A673 (cell line): Measurements from ENCODE around the gene HS6ST3. TPM values are rescaled to one million over a fixed set of nuclear protein-coding genes. Genes with fewer than 3 reads are reported as not detected.

ENCODE experiments used
- BruUV-seq: library from RNA; stranded (reverse); fragments of 400-500 nt; replicated peaks from 2 replicates; lab custom pipeline; 2021; lab: Mats Ljungman, UMichigan
- CTCF ChIA-PET: fragments of 300-600 bp; sonication (Branson Sonifier 250); formaldehyde crosslinking; loops from one replicate; lab custom pipeline; 2022; ENCODE audit warnings: antibody characterized with exemption; lab: Charles Lee
- POLR2A ChIA-PET: fragments of 300-600 bp; sonication (Branson Sonifier 250); formaldehyde crosslinking; loops from one replicate; lab custom pipeline; 2022; ENCODE audit warnings: antibody characterized with exemption; ENCODE audit not compliant: low non-redundant PET; lab: Charles Lee
- DNase-seq: peaks from one replicate; pipeline ENCODE4 v3.0.0-alpha.2; 2015; ENCODE audit warnings: low spot score
- H3K27ac ChIP-seq: fragments of 200-600 bp; sonication (generic); 2 replicates; pipeline ENCODE4 v1.5.1; 2016; ENCODE audit warnings: mixed run types, low read depth, mild to moderate bottlenecking, mixed read lengths, antibody characterized with exemption, low read length; ENCODE audit not compliant: poor library complexity, severe bottlenecking
- H3K27me3 ChIP-seq: fragments of 200-600 bp; sonication (generic); replicated peaks from 2 replicates; pipeline ENCODE4 v1.6.1; 2017; ENCODE audit warnings: mixed run types, low read depth, mild to moderate bottlenecking, mixed read lengths, antibody characterized with exemption, low read length; ENCODE audit not compliant: insufficient read depth, poor library complexity
- H3K36me3 ChIP-seq: fragments of 200-600 bp; sonication (generic); 2 replicates; pipeline ENCODE4 v1.6.1; 2016; ENCODE audit warnings: mixed run types, mild to moderate bottlenecking, mixed read lengths, antibody characterized with exemption, low read length; ENCODE audit not compliant: insufficient read depth, poor library complexity, severe bottlenecking
- H3K4me1 ChIP-seq: fragments of 200-600 bp; sonication (generic); 2 replicates; pipeline ENCODE4 v1.6.1; 2017; ENCODE audit warnings: mixed run types, mild to moderate bottlenecking, mixed read lengths, antibody characterized with exemption, low read length; ENCODE audit not compliant: insufficient read depth, poor library complexity, severe bottlenecking
- H3K4me3 ChIP-seq: fragments of 200-600 bp; sonication (generic); 2 replicates; pipeline ENCODE4 v1.5.1; 2016; ENCODE audit warnings: low read depth, mixed run types, mild to moderate bottlenecking, mixed read lengths, low read length; ENCODE audit not compliant: poor library complexity, severe bottlenecking
- H3K9me3 ChIP-seq: fragments of 200-600 bp; sonication (generic); 2 replicates; pipeline ENCODE4 v1.6.1; 2016; ENCODE audit warnings: mixed run types, low read depth, mild to moderate bottlenecking, mixed read lengths, antibody characterized with exemption, low read length; ENCODE audit not compliant: poor library complexity, severe bottlenecking
- CTCF ChIP-seq: fragments of 300-800, 200-600 bp; sonication (generic); conservative IDR thresholded peaks from 2 replicates; pipeline ENCODE4 v1.5.1; 2017; ENCODE audit warnings: low read depth, mild to moderate bottlenecking, antibody characterized with exemption, low read length, moderate library complexity, mixed read lengths
- EZH2 ChIP-seq: fragments of 200-600 bp; sonication (generic); IDR thresholded peaks from 2 replicates; pipeline ENCODE4 v1.6.1; 2017; ENCODE audit warnings: borderline replicate concordance, low read depth, mild to moderate bottlenecking, mixed read lengths, antibody characterized with exemption, low read length; ENCODE audit not compliant: poor library complexity, severe bottlenecking
- intact Hi-C: fragments of 100-400 bp; cut with micrococcal nuclease; formaldehyde crosslinking; loops from one replicate; pipeline ENCODE4 v1.10.0; 2022; ENCODE audit not compliant: unreplicated experiment
- total RNA-seq: library from RNA; stranded (reverse); gene quantifications from 2 replicates; pipeline ENCODE4 v1.2.3, GENCODE V29; 2021

The HS6ST3 gene
- total RNA-seq, 1 experiment from 2014 or later, result not detected

- intact Hi-C loops, result no loop called here
- ChIA-PET POLR2A (no interaction called here), CTCF (no interaction called here)
- no peak for DNase-seq
- no peak overlapping the region for H3K27ac ChIP-seq
- no TSS peak for BruUV-seq
- TF ChIP-seq EZH2 (no peak), CTCF (no peak)
- H3K27me3 ChIP-seq, result no peaks in the 10 kb centered on the region
- no peaks in the 10 kb centered on the region for H3K9me3 ChIP-seq
- H3K4me3 ChIP-seq, result no peak overlapping the region
- no peaks in the 10 kb centered on the region for H3K36me3 ChIP-seq
- no peaks in the 10 kb centered on the region for H3K4me1 ChIP-seq
Measured at GRCh38 chr13:96238241-96238640, 148.3 kb downstream of the HS6ST3 start.

GRCh38 chr13:96238861-96239260, 149.0 kb downstream of the HS6ST3 start:
- H3K27me3 ChIP-seq, result no peaks in the 10 kb centered on the region
- H3K9me3 ChIP-seq, result no peaks in the 10 kb centered on the region
- no peak overlapping the region for H3K27ac ChIP-seq
- POLR2A ChIA-PET, result no interaction called here
- no TSS peak for BruUV-seq
- CTCF ChIA-PET, result no interaction called here
- H3K4me3 ChIP-seq, result no peak overlapping the region
- no peak for TF ChIP-seq CTCF
- TF ChIP-seq EZH2, result no peak
- no peak for DNase-seq
- no peaks in the 10 kb centered on the region for H3K36me3 ChIP-seq
- intact Hi-C loops, result no loop called here
- H3K4me1 ChIP-seq, result no peaks in the 10 kb centered on the region

- TF ChIP-seq CTCF, result no peak
- no peak for TF ChIP-seq EZH2
- ChIA-PET CTCF (no interaction called here), POLR2A (interaction anchor here (0.7 kb wide), 1 partner anchor 1416 kb away, joined by 21 read pairs; no protein-coding TSS in a partner anchor)
Measured at GRCh38 chr13:96243376-96243775, 153.5 kb downstream of the HS6ST3 start.

More at GRCh38 chr13:96243376-96243775, 153.5 kb downstream of the HS6ST3 start:
- Histone ChIP-seq H3K27ac (no peak overlapping the region), H3K4me3 (no peak overlapping the region), H3K27me3 (no peaks in the 10 kb centered on the region), H3K4me1 (no peaks in the 10 kb centered on the region), H3K36me3 (no peaks in the 10 kb centered on the region), H3K9me3 (no peaks in the 10 kb centered on the region)
- BruUV-seq, result no TSS peak
- intact Hi-C loops, result no loop called here
- DNase-seq, result no peak
